ENCODE results near the gene LRP1. TPM values are rescaled to one million over a fixed set of nuclear protein-coding genes. Genes with fewer than 3 reads are reported as not detected.

LRP1 gene
- total RNA-seq (2022; extraction: Qiagen RNA extraction; ENCODE audit: low read depth) = 14.4 to 18.2 TPM (median 16.0 TPM) in 5 replicates

GRCh38 chr12:57127726-57128518 is at the start of gene LRP1:
TSS of gene LRP1 (plus strand) at chr12:57128483. CDS start at chr12:57128965, 482 bp downstream.

GRCh38 chr12:57078519-57079404 is 49.5 kb upstream of the LRP1 start, which contains the start of gene NEMP1:
TSS of gene NEMP1 (minus strand) at chr12:57078791. CDS start at chr12:57078745, 46 bp downstream.

DNA sequence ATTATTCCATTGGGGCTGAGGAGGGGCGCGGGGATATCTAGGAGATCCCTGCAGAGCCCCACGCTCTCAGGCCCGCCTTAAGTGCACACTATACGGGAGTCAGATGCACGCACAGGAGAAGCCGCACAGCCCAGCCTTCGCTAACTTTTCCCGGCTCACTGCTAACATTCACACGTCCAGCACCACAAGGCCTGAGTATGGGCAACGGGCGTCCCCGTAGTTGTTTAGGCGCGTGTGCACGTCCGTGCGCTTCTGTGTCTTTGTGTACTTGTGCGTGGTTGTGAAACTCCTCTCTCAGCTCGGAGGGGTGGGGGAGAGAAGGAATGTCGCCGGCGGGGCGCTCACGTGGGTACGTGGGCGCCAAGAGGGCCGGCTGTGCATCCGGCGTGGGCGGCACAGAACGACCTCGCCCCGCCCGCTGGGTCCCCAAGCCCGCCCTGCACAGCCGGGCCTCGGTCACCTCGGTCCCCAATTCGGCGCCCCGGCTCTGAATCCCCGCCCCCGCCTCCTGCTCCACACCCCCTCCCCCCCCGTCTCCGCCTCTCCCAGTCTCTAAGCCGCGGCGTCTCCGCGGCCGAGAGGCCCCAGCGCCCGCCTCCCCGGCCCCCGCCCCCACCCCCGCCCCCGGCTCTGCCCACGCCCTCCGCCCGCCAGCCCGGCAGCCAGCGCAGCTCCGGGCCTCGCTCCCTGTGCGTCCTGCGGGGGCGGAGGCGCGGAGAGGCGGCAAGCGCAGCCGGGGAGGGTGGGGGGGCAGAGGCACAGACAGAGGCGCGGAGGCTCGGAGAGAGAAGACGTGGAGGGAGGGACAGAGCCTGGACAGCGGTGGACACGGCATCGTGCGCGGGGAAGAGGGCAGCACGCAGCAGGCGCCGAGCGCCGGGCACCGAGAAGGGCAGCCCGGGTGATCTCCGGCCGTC is 39.7 kb upstream of the LRP1 start, which contains the start of gene NAB2:
TSS of gene NAB2 (plus strand) at position 761 of the 917 bp plus-strand sequence. CDS start 158 bp downstream, outside the sequence.

DNA sequence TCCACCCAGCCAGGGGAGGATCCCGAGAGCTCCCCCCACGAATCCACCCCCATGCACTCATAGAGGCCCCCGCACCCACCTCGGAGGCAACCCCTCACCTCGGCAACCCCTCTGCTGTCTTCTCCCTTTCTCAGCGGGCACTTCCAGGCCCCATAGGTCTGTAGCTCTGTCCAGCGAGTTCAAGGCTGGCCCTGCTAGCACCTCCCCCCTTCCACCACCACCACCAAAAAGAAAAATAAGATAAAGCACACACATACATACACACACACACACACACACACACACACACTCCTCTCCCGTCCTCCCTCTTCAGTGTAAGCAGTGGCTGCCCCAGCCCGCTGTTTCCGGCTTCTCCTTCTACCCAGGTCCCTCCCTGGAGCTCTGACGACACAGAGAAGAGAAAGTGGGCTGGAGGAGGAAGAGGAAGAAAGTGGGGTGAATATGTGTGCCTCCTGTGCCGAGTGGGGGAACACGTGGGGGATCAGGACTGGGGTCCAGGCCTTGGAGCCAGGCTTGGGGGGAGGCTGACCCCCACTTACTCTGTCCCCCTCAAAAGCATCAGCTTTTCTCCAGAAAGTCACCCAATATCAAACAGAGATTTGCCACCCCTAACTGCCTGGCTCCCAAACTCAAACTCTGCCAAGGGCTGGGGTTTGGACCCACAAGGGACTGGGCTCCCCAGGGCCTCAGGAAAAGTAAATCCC is 17.1 kb upstream of the LRP1 start, which contains the start of gene STAT6:
TSS of gene STAT6 (minus strand) at position 332 of the 704 bp plus-strand sequence. CDS start 3,084 bp downstream, outside the sequence.

DNA sequence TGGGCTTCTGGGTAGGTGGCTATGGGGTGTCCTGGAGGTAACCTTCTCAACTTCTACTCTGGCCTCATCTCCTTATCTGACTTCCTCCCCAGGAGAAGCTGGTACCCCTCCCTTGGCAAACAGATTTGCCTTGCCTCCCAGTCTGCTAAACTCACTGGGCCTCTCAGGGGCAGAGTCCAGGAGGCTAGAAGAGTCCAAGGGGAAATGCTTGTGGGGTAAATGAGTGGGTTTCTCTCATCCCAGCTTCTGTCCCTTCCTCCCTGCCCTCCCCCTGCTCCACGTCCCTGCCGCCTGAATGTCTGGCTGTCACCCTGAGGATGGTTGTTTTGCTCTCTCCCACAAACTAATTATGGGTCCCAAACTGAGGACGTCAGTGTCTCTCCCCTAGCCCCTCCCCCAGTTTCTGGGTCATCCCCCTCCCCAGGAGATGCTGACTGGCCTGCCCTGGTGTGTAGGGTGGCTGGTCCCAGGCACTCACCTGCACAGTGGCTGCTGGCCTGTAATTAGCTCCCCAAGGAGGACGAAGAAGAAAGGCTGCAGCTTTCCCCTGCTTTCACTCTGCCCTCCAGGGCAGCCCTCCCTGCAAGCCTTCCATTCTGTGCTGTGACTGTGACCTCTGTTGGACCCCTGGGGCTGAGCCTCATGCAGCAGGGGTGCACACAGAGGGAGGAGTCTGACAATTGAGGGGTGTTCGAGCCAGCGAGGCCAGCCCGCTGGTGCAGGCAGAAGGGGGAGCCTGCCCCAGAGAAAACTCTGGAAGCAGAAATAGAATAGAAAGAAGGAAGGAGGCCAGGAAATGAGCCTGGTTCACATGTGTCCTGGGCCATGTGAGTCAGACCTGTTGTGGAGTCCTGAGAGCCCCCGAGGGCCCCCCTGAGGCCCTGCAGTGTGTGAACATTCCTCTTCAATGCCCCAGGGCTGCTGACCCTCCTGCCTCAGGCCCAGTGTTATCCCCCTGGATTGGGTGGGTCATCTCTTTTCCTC is 19.0 kb downstream of the LRP1 start, which contains the start of gene LRP1-AS:
TSS of gene LRP1-AS (minus strand) at position 659 of the 984 bp plus-strand sequence.

DNA sequence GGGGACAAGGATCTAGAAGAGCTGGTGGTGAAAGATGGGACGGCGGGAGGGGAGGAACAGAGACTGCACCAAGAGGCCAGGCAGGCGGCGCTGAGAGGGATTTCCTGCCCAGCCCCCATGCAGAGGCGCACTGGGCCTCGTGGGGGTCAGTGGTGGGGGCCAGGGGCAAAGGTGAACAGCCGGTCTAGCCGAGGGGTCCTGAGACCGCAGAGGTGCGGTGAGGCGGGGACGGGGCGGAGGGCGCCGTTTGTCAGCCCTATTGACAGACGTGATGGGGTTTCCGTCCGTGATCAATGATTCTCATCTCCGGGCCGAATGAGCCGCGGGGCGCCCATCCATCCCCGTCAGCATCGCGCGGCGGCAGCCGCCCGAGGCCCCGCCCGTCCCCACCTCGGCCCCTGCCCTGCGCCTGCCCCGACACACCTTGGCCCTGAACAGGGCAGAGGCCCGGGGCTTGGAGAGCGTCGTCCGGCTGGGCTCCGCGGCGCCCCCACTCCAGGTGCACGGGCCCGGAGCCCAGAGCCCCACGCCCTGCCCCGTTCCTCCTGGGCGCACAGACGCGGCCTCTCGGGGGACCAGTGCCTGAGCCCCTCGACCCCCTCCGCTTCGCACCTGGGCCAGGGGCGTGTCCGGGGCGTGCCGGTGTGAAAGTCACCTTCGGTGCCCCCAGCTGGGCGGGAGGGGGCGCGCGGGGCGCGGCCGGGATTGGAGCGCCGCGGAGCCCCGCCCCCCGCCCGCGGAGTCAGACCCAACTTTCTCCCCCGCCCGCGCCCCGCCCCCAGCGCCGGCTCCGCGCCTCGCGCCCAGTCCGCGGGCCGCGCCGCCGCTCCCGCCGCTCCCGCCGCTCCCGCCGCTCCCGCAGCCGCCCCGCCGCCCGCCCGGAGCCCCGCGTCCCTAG is 88.0 kb downstream of the LRP1 start, which contains the start of gene NXPH4:
TSS of gene NXPH4 (plus strand) at position 781 of the 898 bp plus-strand sequence. CDS start 176 bp downstream, outside the sequence.

DNA sequence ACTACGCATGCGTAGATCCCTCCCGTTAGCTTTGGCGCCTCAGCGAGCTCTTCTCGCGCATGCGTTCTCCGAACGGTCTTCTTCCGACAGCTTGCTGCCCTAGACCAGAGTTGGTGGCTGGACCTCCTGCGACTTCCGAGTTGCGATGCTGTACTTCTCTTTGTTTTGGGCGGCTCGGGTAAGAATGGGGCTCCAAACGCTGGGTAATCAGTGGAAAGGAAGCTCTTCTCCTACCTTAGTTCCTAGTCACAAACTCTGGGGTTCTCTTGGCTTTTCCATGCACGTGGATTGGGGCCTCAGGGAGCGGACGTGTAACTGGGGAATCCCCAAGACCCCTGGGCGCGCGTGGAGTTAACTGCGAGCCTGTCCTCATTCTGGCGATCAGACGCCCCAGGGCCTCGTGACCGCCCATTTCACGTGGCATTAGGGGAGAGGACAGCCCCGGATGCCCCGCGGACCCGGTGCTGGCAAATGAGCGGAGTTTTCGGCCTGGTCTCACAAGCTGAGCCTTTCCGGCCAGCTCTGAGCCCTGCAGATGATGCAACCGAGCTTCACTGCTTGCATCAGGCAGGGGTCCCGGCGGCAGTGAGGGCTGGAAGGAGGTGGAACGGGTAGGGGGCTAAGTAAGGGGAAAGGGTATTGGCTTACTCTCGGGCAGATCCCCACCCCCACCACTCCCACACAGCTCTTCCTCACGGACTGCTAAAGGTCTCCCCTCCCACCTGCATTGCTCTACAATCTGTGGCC is 101.5 kb downstream of the LRP1 start, which contains the start of gene SHMT2:
TSS of gene SHMT2 (plus strand) at position 78 of the 747 bp plus-strand sequence. CDS start at position 146, 68 bp downstream.

DNA sequence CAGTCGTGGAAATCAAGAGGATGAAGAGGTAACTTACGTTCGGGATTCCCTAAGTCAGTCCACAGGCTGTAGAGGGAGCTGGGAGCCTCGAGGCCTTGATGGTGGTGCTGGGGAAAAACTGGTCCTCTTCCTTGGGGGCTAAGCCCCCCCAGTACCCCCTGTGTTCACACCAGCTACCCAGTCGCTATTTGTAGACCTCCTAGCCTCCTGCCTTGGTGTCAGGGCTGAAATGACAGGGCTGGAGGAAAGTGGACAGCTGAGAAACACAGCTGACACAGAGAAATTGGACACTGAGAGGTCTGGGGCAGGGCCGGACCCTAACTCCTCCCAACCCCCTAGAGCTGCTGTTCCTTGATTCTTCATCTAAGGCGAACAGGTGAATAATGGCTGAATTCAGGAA is 122.7 kb downstream of the LRP1 start, which contains the start of gene STAC3:
TSS of gene STAC3 (minus strand) at position 232 of the 400 bp plus-strand sequence. CDS start 1,551 bp downstream, outside the sequence.

Other genes with a start within 250 kb of the LRP1 start
- 0.09 TPM in 1 of 5 replicates, not detected in the others for gene SDR9C7, start 194.1 kb upstream of the LRP1 start, total RNA-seq (2022; extraction: Qiagen RNA extraction; ENCODE audit: low read depth)
- gene RDH16, start 170.9 kb upstream of the LRP1 start, total RNA-seq (2022; extraction: Qiagen RNA extraction; ENCODE audit: low read depth) = 0.05 to 0.13 TPM (median 0.12 TPM) in 4 of 5 replicates, not detected in the other
- gene ZBTB39, start 121.9 kb upstream of the LRP1 start, total RNA-seq (2022; extraction: Qiagen RNA extraction; ENCODE audit: low read depth) = 4.1 to 6.0 TPM (median 5.6 TPM) in 5 replicates
- 0.17 to 0.63 TPM (median 0.19 TPM) in 3 of 5 replicates, not detected in the others for gene TAC3, start 112.0 kb upstream of the LRP1 start, total RNA-seq (2022; extraction: Qiagen RNA extraction; ENCODE audit: low read depth)
- gene MYO1A, start 78.4 kb upstream of the LRP1 start, total RNA-seq (2022; extraction: Qiagen RNA extraction; ENCODE audit: low read depth) = 0.14 to 0.71 TPM (median 0.33 TPM) in 5 replicates
- gene NEMP1, start 49.7 kb upstream of the LRP1 start, total RNA-seq (2022; extraction: Qiagen RNA extraction; ENCODE audit: low read depth) = 12.3 to 16.2 TPM (median 13.9 TPM) in 5 replicates
- gene NAB2, start 39.4 kb upstream of the LRP1 start, total RNA-seq (2022; extraction: Qiagen RNA extraction; ENCODE audit: low read depth) = 12.3 to 17.1 TPM (median 16.3 TPM) in 5 replicates
- 39.9 to 51.4 TPM (median 44.9 TPM) in 5 replicates for gene STAT6, start 17.1 kb upstream of the LRP1 start, total RNA-seq (2022; extraction: Qiagen RNA extraction; ENCODE audit: low read depth)
- not detected in 5 replicates for gene LRP1-AS, start 19.1 kb downstream of the LRP1 start, total RNA-seq (2022; extraction: Qiagen RNA extraction; ENCODE audit: low read depth)
- 4.1 to 5.8 TPM (median 5.1 TPM) in 5 replicates for gene NXPH4, start 88.3 kb downstream of the LRP1 start, total RNA-seq (2022; extraction: Qiagen RNA extraction; ENCODE audit: low read depth)
- gene SHMT2, start 101.2 kb downstream of the LRP1 start, total RNA-seq (2022; extraction: Qiagen RNA extraction; ENCODE audit: low read depth) = 111 to 127 TPM (median 124 TPM) in 5 replicates
- gene STAC3, start 122.7 kb downstream of the LRP1 start, total RNA-seq (2022; extraction: Qiagen RNA extraction; ENCODE audit: low read depth) = 0.15 to 0.49 TPM (median 0.26 TPM) in 5 replicates

Measured in A549 treated with GW870086 at 1 μM for 4 hours (cell line).